ENCODE results near the gene AVEN. TPM values are rescaled to one million over a fixed set of nuclear protein-coding genes. Genes with fewer than 3 reads are reported as not detected.
A peak's percentile ranks its signal among the peaks of the same experiment; 100 is the strongest.

The AVEN gene, protein sequence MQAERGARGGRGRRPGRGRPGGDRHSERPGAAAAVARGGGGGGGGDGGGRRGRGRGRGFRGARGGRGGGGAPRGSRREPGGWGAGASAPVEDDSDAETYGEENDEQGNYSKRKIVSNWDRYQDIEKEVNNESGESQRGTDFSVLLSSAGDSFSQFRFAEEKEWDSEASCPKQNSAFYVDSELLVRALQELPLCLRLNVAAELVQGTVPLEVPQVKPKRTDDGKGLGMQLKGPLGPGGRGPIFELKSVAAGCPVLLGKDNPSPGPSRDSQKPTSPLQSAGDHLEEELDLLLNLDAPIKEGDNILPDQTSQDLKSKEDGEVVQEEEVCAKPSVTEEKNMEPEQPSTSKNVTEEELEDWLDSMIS
- polyA plus RNA-seq (2012; rRNA removed) = 7.5 and 9.1 TPM in 2 replicates
- 11.8 and 15.2 TPM in 2 replicates for polyA plus RNA-seq (2012; cell fraction: cytosol; rRNA removed)
- polyA plus RNA-seq (2012; cell fraction: nucleus; rRNA removed) = 4.0 and 5.8 TPM in 2 replicates

DNA sequence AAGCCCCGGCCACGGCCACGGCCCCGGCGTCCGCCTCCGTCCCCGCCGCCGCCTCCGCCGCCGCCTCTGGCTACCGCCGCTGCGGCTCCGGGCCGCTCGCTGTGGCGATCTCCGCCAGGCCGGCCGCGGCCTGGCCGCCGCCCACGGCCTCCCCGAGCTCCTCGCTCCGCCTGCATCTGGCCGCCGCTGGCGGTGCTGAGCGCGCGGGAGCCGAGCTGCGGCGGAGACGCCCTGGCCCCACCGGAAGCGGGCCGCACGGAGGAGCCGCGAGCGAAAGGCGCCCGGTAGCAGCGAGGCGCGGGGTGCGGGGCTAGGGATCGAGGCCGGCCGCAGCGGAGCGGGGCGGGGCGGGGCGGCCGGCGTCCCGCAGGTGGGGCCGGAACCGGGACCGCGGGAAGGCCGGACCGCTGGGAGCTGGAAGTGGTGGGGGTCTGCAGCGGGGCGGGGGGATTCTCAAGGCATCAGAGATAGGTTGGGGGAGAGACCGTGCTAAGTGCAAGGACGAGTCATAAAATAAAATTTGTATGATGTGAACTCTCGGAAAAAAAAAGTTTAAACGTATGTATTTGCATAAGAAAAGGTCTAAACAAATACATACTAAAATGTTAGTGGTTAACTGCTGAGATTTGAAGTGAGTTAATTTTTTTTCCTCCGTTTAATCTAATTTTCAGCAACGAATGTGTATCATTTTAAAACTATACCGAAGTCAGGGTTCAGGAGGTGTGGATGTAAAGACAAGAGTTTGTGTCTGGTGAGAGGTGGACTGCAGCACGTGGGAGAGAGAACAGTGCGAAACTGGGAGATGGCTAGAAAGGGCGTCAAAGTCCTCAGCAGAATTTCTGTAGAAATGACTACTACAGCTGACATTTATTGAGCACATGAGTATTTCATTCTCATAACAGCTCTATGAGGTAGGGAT, at the start of gene AVEN:
Gene AVEN (minus strand): TSS at position 334 of the 919 bp plus-strand sequence. CDS start 158 bp downstream, at position 176.
- CTCF ChIA-PET = interaction anchor here (0.9 to 1.5 kb wide), 2 partner anchors 75 to 301 kb away, joined by 3 to 4 read pairs; no protein-coding TSS in a partner anchor

DNA sequence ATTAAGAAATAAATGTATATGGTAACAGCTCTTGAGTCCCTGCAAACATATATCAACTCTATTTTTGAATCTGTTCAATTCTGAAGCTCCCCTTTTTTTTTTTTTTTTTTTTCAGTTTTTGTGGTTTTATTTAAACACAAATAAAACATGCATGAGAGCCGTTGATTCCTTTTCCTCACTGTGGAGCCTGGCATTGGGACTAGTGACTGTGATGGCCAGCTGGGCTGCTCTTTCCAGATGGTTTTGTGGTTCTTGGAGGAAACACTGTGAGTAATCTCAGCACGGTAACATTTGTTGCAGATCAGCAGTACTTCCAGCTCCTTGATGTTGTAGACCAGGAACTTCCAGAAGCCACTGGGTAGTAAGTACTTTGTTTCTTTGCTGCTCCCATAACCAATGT, 46.7 kb upstream of the AVEN start:
- Histone ChIP-seq H3K36me3 (replicated peaks in 1 of 2; ENCODE audit: control insufficient read depth in 1 of 2, insufficient read depth in 2 of 2, low read length in 1 of 2) (peaks cover 49 to 50% of the 10 kb centered on the region in 2 experiments), H3K4me2 (no peak overlapping the region), H3K9ac (no peak overlapping the region), H3K79me2 (ENCODE audit: insufficient read depth) (peaks cover 9% of the 10 kb centered on the region; the same call in 1 of the 2 replicates), H3K27ac (ENCODE audit: low read depth in 2 of 2, low read length in 1 of 2) (no peak overlapping the region), H3K27me3 (ENCODE audit: insufficient read depth) (no peaks in the 10 kb centered on the region), H4K20me1 (ENCODE audit: insufficient read depth) (no peaks in the 10 kb centered on the region), H3F3A (replicated peaks; ENCODE audit: insufficient read depth) (peaks cover 12% of the 10 kb centered on the region), H3K9me2 (no peaks in the 10 kb centered on the region), H3K4me1 (ENCODE audit: control insufficient read depth in 1 of 2, insufficient read depth in 2 of 2, low read depth in 1 of 2, low read length in 1 of 2) (no peaks in the 10 kb centered on the region), H3K4me3 (ENCODE audit: low read depth in 2 of 2, low read length in 1 of 2) (no peak overlapping the region), H3K9me3 (no peaks in the 10 kb centered on the region), H2AFZ (ENCODE audit: low read depth) (no peak overlapping the region)
- TF ChIP-seq GABPA (IDR thresholded peaks at IDR 0.05; ENCODE audit: low read depth) = no peak
- WGBS (ENCODE audit: low lambda C conversion rate) = 88% methylated on average over 2 of the region's 2 CpGs
- ChIA-PET POLR2A (no interaction called here), CTCF (interaction anchor here (1.1 kb wide), 1 partner anchor 23 kb away, joined by 4 read pairs; no protein-coding TSS in a partner anchor)
- no peak for DNase-seq

More for the DNA sequence above, at the start of gene AVEN:
- H3K79me2 ChIP-seq (ENCODE audit: insufficient read depth) = peaks cover 29% of the 10 kb centered on the region
- 13% methylated on average over 16 of the region's 82 CpGs for WGBS (ENCODE audit: low lambda C conversion rate)
- H3K9me2 ChIP-seq = no peaks in the 10 kb centered on the region
- H3K9ac ChIP-seq = peak within 1 kb of the TSS; percentile 82
- DNase-seq = peak; percentile 84
- peaks cover 3 to 4% of the 10 kb centered on the region in 2 experiments; a peak in 2 of 4 replicates for H3K4me1 ChIP-seq (ENCODE audit: control insufficient read depth in 1 of 2, insufficient read depth in 2 of 2, low read depth in 1 of 2, low read length in 1 of 2)
- TF ChIP-seq, protein P1, sequence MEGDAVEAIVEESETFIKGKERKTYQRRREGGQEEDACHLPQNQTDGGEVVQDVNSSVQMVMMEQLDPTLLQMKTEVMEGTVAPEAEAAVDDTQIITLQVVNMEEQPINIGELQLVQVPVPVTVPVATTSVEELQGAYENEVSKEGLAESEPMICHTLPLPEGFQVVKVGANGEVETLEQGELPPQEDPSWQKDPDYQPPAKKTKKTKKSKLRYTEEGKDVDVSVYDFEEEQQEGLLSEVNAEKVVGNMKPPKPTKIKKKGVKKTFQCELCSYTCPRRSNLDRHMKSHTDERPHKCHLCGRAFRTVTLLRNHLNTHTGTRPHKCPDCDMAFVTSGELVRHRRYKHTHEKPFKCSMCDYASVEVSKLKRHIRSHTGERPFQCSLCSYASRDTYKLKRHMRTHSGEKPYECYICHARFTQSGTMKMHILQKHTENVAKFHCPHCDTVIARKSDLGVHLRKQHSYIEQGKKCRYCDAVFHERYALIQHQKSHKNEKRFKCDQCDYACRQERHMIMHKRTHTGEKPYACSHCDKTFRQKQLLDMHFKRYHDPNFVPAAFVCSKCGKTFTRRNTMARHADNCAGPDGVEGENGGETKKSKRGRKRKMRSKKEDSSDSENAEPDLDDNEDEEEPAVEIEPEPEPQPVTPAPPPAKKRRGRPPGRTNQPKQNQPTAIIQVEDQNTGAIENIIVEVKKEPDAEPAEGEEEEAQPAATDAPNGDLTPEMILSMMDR (IDR thresholded peaks at IDR 0.05) = no peak
- TF ChIP-seq, protein P2, sequence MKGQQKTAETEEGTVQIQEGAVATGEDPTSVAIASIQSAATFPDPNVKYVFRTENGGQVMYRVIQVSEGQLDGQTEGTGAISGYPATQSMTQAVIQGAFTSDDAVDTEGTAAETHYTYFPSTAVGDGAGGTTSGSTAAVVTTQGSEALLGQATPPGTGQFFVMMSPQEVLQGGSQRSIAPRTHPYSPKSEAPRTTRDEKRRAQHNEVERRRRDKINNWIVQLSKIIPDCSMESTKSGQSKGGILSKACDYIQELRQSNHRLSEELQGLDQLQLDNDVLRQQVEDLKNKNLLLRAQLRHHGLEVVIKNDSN (IDR thresholded peaks at IDR 0.05; ENCODE audit: borderline replicate concordance, low read depth) = no peak
- no peak for TF ChIP-seq YY1 (IDR thresholded peaks at IDR 0.05; ENCODE audit: low read depth)
- TF ChIP-seq TAF1 (IDR thresholded peaks at IDR 0.05; ENCODE audit: borderline replicate concordance, low read depth, low read length) = no peak
- TF ChIP-seq MXI1 (IDR thresholded peaks at IDR 0.05; ENCODE audit: low read depth, low read length) = peak; percentile 61; the same call in 1 of the 2 replicates
- no peak for TF ChIP-seq NRF1 (IDR thresholded peaks at IDR 0.05; ENCODE audit: low read depth, low read length)
- TF ChIP-seq, protein P3, sequence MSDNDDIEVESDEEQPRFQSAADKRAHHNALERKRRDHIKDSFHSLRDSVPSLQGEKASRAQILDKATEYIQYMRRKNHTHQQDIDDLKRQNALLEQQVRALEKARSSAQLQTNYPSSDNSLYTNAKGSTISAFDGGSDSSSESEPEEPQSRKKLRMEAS (IDR thresholded peaks at IDR 0.05; ENCODE audit: low read depth) = peak; percentile 57
- H3F3A ChIP-seq (replicated peaks; ENCODE audit: insufficient read depth) = peaks cover 3% of the 10 kb centered on the region
- H3K4me2 ChIP-seq = peak within 1 kb of the TSS; percentile 81
- H3K36me3 ChIP-seq (replicated peaks in 1 of 2; ENCODE audit: control insufficient read depth in 1 of 2, insufficient read depth in 2 of 2, low read length in 1 of 2) = no peaks in the 10 kb centered on the region
- H3K4me3 ChIP-seq (ENCODE audit: low read depth in 2 of 2, low read length in 1 of 2) = peak within 1 kb of the TSS; percentile 82 to 90
- H3K27ac ChIP-seq (ENCODE audit: low read depth in 2 of 2, low read length in 1 of 2) = peak within 1 kb of the TSS; percentile 74 to 97
- H3K9me3 ChIP-seq = no peaks in the 10 kb centered on the region
- H4K20me1 ChIP-seq (ENCODE audit: insufficient read depth) = no peaks in the 10 kb centered on the region
- peak within 1 kb of the TSS; percentile 89 for H2AFZ ChIP-seq (ENCODE audit: low read depth)
- POLR2A ChIA-PET = interaction anchor here (0.6 to 1.7 kb wide), 3 partner anchors 21 to 298 kb away, joined by 3 to 5 read pairs (median 4); partner anchors contain the start of genes EMC4 and SLC12A6
- no peaks in the 10 kb centered on the region for H3K27me3 ChIP-seq (ENCODE audit: insufficient read depth)
